Activated CD4-positive, alpha-beta T cell treated with anti-CD3 and anti-CD28 coated beads, Interleukin-2, Interleukin-4, amounts not matched to agents 100 ng/mL and 50 ng/mL, durations not matched to agents 16 hours and 8 hours (primary cell): ENCODE measurements around the gene ULK2.

Source experiments
- DNase-seq: peaks from one replicate; pipeline ENCODE4 v3.0.0-alpha.2; 2020; ENCODE audit warnings: low spot score

Gene ULK2

DNA sequence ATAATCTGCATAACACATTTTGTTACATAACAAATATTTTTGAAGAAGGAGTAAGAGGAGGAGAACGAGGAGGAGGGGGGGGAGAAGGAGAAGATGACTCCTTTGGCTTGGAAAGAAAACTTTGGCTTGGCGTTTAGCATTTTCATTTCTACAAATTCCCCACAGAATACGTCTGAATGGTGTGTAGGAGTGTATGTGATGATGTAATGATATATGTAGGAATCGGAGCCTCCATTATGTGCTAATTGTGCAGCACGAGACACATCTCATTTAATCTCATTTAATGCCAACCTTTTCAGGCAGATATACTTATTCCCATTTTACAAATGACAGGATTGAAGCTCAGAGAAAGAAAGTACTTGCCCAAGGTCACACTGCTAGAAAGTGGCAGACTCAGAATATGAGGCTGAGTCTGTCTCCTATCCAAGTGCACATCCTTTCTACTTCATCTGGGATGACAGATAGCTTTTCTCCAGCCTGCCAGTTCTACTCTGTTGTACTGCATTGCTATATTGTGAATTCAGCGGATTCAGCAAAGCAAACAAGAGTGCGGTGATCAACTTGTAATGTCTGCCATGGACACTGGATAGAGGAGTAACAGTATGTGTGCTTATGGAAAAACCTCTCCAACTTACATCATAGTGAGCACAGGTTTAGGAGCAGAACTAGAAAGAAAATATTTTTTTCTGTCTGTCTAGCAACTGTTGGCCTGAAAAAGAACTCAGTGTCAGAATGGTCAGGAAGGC lies 140.9 kb downstream of the ULK2 start:
- no peak for DNase-seq

DNA sequence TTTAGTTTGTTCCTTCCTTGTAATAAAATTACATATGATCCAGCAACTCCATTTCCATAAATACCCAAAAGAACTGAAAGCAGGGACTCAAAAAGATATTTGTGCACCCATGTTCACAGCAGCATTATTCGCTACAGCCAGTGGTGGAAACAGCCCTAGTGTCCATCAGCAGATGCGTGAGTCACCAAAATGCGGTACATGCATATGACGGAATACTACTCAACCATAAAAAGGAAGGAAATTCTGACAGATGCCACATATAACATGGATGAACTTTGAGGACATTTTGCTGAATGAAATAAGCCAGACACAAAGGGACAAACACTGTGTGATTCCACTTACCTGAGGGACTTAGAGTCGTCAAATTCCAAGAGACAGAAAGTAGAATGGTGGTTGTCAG lies 142.2 kb downstream of the ULK2 start:
- DNase-seq, result no peak

DNA sequence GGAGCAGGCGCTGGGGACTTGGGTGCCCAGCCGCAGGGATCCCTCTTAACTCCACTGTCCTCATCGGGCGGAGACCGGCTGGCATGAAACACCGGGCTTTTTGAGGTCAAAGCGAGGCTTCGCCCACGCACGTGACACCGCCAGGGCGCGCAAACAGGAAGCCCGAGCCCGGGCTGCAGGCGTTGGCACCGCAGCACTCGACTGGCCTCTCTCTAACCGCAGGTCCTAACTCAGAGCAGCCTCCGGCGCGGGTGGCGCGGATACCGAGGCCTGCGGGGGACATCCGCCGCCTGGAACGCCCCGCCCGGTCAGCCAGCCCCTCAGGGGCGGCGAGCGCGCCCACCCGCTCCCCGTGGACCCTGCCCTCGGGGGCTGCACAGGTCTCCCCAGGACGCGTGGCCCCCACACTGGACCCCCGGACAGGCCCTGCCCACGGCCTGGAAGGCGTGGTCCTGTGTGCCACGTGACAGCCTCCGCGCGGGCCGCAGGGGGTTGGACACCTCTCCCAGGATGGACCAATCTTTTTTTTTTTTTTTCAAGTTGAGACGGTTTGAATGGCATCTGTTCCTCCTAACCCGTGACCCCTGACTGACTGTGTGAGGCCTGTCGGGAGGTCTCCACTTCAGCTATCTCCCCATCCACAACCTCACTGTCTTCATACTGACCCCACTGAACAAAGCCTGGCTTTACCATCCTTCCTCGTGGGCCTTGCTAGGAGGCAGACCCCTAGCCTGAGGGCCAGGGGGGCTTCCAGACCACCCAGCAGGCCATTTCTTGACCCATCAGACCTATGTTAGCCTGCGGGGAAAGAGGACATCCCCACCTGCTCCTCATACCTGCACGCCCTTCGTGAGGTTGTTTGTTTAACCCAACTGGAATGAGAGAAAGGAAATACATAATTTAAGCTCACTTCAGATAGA lies 143.0 kb downstream of the ULK2 start:
- peak; percentile 34 for DNase-seq

DNA sequence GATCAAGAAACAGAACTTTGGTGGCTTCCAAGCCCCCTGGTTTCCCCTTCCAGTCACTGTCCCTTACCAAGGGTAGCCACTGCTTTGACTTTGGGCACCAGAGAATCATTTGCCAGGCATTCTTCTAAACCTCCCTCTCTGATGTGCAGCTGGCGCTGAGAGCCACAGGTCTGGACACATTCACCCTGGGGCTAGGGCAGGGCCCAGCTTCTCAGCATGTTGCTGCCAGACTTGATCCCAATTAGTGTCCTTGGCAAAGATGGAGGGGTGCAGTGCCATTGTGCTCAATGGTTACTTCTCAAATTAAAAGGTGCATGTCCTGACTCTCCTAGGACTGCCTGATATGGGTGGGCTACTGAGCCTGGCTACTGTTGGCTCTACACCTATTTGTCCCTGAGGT lies 143.8 kb downstream of the ULK2 start:
- no peak for DNase-seq
